Liver (tissue), 3 donors: Measurements from ENCODE around the gene HHIPL1.

Experiments used
- ATF3 ChIP-seq: IDR thresholded peaks from 2 replicates; pipeline ENCODE4 v1.6.1; 2016; ENCODE audit warnings: antibody characterized with exemption
- CTCF ChIP-seq: fragments of 150-350 bp; IDR thresholded peaks from 2 replicates; pipeline ENCODE4 v1.5.1; 2017; ENCODE audit warnings: improper control_type of control experiment, low read depth, low read length; ENCODE audit not compliant: missing input control
- EGR1 ChIP-seq, 2 donors: IDR thresholded peaks; 2 replicates each; pipeline ENCODE4 v1.6.1; 2016 to 2018; ENCODE audit warnings: antibody characterized with exemption in 2 of 2, low read depth in 2 of 2
- REST ChIP-seq: IDR thresholded peaks from 2 replicates; pipeline ENCODE4 v1.6.1; 2016; ENCODE audit warnings: antibody characterized with exemption, mild to moderate bottlenecking
- donor health status: healthy.
- donor health status: healthy.

GRCh38 chr14:99624971-99625370 is 20.0 kb upstream of the HHIPL1 start:
- TF ChIP-seq CTCF (no peak), REST (no peak), ATF3 (no peak), EGR1 (IDR thresholded peaks at IDR 0.05; ENCODE audit: low read depth in 2 of 2) (no peak)
